ENCODE results near the gene PSPH. TPM values are rescaled to one million over a fixed set of nuclear protein-coding genes. Genes with fewer than 3 reads are reported as not detected.
"Not testable (repeated sequence)": the region's sequence is repeated elsewhere in the genome, so short reads cannot be mapped to it uniquely, and the experiment has no call there.

The PSPH gene
- polyA plus RNA-seq, 10 donors, result 13.3 to 25.5 (median 16.5) TPM

DNA sequence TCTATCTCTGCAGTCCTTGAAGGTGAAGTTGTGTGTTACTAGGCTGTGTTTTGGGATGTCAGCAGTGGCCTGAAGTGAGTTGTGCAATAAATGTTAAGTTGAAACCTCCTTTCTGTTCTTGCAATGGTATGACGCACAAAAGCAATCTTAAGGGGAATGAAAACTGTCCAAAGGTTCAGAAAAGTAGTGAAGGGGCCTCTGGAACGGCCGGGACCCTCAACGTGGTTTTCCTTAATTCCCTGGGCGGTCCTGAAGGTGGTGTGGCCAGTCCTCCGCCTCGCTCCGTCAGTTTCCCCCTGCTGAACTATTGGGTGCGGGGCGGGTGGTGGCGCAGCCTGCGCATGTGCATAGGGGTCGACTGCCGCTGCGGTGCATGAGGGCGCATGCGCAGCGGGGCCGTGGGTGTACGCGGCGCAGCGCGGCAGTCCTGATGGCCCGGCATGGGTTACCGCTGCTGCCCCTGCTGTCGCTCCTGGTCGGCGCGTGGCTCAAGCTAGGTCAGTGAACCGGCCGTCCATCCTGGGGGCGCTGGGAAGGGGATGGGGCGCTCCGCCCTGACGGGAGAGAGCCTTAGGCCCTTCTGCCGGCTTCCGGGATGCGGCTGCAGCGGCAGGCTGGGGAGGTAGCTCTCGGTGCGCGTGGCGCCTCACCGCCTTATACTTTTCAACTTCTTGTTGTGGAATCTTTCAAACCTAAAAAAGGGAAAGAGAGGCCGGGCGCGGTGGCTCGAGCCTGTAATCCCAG is 12.8 kb upstream of the PSPH start, which contains the start of gene SUMF2:
SUMF2 (plus strand) TSS at position 405 of the 744 bp plus-strand sequence; CDS start at position 431, 26 bp downstream.
- peak; percentile 89 to 98 (median 96) for DNase-seq

DNA sequence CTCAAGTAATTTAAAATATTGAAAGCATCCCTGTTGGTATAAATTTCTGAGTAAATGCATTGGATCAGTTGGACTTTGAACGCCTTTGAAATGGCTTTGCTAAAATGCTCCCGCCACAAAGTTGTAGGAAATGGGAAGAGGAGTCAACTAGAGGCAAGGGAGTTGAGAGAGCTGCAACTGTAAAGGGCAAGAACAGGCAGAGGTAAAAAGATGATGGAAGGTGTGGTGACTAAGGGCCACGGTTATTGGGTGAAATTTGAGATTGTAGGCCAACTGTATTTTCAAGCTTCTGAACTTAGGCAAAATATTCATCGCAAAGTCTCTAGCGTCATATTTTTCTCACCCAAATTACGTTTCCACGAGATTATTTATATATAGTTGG is 12.2 kb upstream of the PSPH start:
- DNase-seq, result no peak

DNA sequence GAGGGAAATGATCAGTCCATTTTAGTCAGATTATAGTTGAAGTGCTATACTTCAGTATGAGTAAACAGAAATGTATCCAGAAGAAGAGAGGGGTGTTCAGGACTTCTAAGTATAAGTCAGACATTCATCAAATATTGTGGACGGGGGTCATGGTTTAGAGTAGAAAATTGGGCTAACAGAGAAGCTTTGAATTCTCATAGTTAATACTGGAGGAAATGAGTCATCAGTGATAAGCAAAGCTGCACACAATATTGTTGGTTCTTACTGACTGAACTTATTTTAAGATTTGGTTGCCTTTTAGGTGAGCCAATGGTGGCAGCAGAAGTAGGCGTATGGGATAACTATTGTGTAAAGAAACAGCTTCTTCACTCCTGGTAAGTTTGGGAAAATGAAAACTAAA is 11.1 kb upstream of the PSPH start:
- DNase-seq, result no peak

DNA sequence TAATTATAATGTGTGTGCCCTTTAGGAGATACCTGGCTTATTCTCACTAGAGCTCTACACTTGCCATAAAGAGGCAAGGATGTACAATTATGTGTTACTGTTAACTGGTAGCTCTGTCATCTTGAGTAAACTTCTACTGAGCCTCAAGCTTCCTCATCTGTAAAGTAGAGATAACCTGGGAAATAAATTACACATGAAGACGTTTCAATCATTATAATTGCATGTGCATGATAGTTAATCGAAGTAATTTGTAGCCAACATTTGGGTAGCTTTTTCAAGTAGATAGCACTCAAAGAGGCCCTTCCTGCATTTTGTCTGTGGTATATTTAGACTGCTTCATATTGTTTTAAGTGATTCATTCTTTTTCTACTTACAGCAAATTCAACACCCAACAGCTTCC is 2.7 kb upstream of the PSPH start:
- no peak for DNase-seq

DNA sequence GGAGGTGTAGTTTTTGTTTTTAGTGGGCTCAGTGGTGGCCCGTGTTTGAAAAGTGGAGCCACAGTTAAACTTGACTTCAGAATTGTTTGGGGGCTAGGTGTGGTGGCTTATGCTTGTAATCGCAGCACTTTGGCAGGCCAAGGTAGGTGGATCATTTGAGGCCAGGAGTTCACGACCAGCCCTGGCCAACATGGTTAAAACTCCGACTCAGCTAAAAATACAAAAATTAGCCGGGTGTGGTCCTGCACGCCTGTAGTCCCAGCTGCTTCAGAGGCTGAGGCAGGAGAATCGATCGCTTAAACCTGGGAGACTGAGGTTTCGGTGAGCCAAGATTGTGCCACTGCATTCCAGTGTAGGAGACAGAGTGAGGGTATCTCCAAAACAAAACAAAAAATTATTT is 2.1 kb upstream of the PSPH start:
- no peak for DNase-seq

DNA sequence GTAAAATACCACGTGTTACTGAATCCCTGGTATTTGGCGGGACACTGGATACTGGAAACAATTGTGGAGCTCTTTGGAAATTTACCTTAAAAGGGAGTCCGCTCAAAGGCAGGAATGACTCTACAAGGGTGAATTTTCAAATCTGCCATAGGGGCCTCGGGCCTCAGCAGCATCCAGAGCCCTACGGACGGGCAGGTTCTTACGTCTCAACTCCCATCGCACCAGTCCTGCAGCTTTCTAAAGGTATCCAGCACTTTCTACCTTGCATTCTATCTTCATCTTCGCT is 248 bp downstream of the PSPH start:
- DNase-seq, result no peak

DNA sequence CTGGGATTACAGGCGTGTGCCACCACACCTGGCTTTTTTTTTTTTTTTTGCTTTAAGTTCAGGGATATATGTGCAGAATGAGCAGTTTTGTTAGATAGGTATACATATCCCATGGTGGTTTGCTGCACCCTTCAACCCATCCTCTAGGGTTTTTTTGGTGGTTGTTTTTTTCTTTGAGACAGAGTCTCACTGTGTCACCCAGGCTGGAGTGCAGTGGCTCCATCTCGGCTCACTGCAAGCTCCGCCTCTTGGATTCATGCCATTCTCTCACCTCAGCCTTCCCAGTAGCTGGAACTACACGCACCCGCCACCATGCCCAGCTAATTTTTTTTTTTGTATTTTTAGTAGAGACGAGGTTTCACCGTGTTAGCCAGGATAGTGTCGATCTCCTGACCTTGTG is 2.5 kb downstream of the PSPH start:
- not testable (repeated sequence) for DNase-seq

DNA sequence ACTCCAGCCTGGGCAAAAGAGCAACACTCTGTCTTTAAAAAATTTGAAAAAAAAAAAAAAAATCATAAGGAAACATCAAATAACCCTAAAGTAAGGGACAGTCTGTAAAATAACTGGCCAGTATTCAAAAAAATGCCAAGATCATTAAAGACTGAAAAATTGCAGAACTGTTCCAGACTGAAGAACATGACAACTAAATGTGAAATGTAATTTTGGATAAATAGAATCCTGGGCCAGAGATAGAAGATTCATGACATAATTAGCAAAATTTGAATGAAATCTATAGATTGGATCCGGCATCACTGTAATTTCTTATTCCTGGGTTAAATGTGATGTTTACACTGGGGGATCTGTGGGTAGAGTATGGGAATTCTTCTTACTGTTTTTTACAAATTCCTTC is 3.0 kb downstream of the PSPH start:
- no peak for DNase-seq

DNA sequence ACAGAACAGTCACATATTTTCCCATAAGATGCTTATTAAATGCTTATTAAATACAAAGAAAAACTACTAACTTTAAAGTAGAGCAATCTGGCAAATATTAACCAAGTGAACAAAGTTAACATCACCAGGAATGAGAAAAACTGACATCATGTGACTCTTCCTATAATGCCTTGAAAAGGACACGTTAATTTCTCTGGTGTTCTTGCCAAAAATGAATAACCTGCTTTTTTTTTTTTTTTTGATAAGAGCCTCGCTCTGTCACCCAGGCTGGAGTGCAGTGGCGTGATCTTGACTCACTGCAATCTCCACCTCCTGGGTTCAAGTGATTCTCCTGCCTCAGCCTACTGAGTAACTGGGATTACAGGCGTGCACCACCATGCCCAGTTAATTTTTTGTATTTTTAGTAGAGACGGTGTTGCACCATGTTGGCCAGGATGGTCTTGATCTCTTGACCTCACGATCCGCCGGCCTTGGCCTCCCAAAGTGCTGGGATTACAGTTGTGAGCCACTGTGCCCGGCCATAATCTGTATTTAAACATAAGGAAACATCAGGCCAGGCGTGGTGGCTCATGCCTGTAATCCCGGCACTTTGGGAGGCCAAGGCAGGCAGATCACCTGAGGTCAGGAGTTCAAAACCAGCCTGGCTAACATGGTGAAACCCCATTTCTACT is 3.7 kb downstream of the PSPH start:
- not testable (repeated sequence) for DNase-seq

DNA sequence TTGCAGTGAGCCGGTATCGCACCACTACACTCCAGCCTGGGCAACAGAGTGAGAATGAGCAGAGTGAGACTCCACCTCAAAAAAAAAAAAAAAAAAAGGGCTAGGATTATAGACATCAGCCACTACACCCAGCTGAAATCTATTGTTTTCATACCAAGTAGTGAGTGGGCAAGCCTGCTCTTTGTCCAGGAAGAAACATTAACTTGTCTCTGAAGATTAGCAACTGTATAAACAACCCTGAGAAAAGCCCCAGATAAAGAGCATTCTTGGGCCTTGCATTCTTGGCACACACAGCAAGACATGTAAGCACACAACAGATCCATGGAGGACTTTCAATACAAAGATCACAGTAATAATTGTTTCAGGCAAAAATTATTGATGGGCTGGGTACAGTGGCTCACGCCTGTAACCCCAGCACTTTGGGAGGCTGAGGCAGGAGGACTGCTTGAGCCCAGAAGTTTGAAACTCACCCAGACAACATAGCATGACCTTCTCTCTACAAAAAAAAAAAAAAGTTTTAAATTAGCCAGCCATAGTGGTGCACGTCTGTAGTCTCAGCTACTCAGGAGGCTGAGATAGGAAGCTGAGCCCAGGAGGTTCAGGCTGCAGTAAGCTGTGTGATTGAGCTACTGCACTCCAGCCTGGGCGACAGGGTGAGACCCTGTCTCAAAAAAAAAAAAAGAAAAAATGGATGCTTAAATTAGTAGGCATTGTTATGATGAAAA is 4.4 kb downstream of the PSPH start:
- no peak for DNase-seq

DNA sequence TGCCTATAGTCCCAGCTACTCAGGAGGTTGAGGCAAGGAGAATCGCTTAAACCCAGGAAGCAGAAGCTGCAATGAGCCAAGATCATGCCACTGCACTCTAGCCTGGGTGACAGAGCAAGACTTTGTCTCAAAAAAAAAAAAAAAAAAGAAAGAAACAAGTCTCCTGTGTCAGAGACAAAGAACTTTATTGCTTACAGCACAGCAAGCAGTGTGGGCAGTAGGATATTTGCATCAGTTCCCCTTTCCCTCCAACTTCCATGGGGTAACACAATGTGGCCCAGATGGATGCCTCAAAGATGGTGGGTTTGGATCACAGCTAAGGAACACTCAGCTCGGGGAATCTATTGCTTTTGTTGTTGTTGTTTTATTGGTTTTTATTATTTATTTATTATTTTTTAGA is 5.5 kb downstream of the PSPH start:
- not testable (repeated sequence) for DNase-seq

DNA sequence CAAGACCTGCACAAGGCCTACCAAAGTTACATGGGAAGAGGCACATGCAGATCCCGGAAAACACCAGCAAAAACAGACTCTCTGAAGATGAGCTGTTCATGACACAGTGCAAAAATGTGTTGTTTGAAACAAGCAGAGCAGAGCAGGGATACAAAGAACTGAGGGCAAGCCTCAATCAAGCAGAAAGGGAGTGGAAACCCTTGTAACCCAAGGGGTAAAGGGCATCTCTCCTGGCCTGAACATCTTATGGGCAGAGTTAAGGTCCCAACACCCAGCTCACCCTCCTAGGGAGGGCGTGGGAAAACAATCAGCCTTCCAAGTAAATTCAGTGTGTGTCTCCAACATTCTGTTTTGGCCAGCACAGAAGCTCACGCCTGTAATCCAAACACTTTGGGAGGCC is 10.5 kb downstream of the PSPH start:
- no peak for DNase-seq

DNA sequence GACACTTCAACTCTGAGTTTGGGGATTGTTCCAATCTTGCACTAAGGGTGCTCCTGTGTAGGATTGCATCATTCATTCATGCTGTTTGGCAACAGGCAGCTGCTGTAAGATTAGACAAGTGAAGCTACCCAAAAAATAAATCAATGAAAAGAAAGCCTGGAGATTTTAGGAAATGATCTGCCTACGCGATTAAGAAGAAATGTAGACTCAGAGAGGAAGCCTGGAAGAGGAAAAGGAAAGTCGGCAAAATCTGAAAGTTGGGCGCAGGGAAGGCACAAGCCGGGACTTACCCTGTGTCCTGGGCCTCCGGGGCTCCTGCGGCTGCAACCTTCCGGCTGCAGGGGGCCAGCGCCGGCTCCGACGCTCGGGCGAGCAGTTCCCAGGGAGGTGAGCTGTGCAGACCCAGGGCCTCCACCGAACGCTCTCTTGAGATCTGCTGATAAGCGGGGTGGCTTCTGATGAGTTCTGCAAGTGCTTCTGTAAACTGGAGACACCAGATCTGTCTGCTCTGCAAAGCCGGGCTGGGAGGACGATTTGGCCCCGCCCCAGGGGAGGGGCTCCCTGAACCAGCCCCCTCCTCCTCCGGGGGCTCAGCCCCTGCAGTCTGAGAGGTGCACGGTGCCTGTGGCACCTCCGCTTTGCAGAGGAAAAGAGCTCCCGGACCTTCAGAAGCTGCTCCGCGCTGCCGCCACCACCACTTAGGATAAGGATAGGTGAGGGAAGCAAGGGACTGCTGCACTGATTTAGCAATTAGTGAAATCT is 17.4 kb downstream of the PSPH start:
- DNase-seq, result peak; percentile 54 to 83 (median 65)

DNA sequence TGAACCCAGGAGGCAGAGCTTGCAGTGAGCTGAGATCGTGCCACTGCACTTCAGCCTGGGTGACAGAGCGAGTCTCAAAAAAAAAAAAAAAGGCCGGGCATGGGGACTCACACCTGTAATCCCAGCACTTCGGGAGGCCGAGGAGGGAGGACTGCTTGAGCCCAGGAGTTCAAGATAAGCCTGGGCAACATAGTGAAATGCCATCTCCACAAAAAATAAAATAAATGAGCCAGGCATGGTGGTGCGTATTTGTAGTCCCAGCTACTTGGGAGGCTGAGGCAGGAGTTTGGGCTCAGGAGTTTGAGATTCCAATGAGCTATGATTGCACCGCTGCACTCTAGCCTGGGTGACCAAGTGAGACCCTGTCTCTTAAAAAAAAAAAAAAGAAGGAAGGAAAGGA is 18.7 kb downstream of the PSPH start:
- not testable (repeated sequence) for DNase-seq

DNA sequence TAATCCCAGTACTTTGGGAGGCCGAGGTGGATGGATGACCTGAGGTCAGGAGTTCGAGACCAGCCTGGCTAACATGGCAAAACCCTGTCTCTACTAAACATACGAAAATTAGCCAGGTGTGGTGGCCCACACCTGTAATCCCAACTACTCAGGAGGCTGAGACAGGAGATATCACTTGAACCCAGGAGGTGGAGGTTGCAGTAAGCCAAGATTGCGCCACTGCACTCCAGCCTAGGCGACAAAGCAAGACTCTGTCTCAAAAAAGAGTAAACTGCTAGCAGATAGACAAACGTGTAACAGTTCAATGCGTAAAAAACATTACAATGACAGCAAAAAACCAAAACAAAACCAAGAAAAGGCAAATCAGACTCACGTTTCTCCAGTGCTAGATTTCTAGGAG is 19.7 kb downstream of the PSPH start:
- DNase-seq, result not testable (repeated sequence)

DNA sequence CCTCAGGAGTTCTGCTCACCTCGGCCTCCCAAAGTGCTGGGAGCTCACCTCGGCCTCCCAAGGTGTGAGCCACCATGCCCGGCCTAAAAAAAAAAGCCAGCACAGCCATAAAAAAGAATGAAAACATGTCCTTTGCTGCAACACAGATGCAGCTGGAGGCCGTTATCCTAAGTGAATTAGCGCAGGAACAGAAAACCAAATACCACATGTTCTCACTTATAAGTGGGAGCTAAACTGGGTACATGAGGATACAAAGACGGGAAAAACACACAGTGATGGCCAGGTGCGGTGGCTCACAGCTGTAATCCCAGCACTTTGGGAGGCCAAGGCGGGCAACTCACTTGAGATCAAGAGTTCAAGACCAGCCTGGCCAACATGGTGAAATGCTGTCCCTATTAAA is 20.9 kb downstream of the PSPH start:
- no peak for DNase-seq

DNA sequence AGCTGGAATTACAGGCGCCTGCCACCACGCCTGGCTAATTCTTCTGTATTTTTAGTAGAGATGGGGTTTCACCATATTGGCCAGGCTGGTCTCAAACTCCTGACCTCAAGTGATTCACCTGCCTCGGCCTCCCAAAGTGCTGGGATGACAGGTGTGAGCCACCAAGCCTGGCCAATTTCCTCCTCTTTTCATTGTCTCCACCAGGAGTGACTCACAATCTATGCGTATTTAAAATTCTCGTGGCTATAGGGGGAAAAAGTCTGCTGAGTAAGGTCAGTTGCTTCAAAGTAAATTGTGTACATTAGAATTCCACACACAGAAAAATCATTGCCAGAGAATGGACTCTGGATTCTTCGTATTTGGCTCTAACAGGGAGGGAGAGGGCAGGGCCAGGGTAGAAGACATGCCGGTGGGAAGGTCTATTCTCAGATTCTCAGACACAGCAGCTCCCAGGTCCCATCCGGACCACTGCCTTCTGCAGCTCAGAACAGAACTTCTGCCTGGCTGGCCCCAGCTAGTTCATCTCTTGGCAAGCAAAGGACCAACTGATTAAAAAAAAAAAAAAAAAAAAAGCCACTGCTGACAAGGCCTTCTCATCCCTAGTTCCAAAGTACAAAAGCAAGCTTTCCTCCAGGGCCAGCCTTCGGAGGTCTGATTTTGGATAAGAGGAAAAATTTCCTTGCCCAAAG is 22.2 kb downstream of the PSPH start:
- no peak for DNase-seq

DNA sequence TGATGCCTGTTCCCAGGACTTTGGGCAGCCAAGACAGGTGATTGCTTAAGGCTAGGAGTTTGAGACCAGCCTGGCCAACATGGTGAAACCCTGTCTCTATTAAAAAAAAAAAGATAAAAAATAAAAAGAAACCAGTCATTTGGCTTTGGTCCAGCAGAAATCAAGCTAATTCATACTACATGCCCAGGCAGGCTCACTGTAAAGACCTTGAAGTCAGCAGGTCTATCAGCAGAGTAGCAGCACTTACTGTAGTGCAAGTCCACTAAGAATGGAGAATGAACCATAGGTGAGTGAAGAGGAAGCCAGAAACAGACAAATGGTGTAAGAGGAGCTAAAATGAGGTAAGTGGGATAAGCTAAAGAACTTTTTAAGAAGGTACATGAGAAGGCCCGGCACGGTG is 24.7 kb downstream of the PSPH start:
- no peak for DNase-seq

DNA sequence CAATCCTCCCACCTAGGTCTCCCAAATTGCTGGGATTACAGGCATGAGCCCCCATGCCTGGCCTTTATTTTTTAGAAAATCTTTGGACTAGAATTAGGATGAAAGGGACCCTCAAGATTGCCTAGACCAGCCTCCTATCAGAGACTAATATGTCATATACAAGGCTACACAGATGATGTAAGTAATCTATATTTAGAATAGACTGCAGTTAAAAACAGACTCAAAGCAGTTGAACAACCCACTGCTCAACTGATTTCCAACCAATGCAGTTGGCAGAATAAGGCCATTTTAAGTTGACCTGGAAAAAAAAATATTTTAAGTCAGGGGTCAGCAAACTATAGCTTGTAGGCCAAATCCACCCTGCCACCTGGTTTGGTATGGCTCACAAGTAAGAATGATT is 27.7 kb downstream of the PSPH start:
- DNase-seq, result no peak

DNA sequence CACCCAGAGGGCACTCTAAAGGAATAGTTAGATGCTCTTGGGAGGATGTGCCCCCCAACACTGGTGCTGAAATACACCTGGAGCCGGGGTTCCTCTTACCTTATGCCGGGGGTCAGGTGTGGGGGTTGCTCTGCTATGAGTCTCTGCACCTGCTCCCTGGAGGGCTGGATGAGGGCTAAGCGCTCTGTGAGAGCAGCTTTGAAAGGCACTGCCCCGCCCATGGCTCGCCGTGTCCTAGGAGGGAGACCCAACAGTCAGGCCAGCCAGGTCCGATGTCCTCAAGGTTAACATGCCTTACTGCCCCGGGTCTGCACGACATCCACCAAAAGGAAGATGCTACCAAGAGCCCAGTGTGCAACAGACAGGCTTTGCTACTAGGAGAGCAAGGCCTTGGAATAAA is 31.7 kb downstream of the PSPH start:
- no peak for DNase-seq

DNA sequence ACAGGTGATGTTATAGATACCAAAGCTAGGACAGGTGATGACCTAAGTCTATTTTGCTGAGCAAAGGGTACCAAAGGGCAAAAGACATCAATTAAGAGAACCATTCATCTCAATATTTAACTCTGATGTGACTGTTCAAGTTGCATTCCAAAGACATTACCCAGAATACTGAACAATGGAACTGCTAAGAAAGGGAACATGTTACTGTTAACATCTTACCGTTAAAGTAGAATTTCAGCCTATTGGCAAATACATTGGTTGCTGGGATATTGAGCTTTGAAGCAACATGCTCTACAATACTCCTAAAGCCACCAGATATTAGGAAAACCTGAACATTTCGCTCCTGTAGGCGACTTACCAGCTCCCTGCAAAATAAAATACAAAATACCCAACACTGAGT is 34.2 kb downstream of the PSPH start:
- not testable (repeated sequence) for DNase-seq

DNA sequence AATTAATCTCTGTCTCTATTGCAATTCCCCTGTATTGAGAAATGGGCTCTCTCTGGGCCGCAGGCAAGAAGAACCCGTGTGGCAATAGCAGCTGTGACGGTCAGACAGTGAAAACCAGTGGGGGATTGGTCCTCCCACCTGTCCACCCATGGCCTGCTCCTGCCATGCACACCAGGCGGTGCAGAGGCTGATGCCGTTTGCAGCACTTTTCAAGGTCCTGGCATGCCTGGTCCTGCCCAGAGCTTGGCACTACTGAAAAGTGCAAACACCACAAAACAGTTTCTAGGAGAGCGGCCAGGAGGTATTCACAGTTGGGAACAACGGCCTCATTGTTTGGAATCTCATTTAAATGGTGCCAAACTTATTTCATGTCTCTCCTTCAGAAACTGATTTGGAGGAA is 41.5 kb downstream of the PSPH start:
- DNase-seq, result peak in 1 of 3 donors; percentile 4
